Progenitor cell of endocrine pancreas (in vitro differentiated cells): ENCODE results near the gene CDC42EP3. TPM values are rescaled to one million over a fixed set of nuclear protein-coding genes. Genes with fewer than 3 reads are reported as not detected.

Source experiments
- DNase-seq: peaks from one replicate; pipeline ENCODE4 v3.0.0; 2021; ENCODE audit warnings: low spot score; ENCODE audit not compliant: unreplicated experiment
- H3K27ac Mint-ChIP-seq: 2 replicates; pipeline ENCODE4 v1.8.0; 2021; ENCODE audit warnings: mild to moderate bottlenecking, moderate library complexity, mixed read lengths
- H3K27me3 Mint-ChIP-seq: 2 replicates; pipeline ENCODE4 v1.8.0; 2021; ENCODE audit warnings: mixed read lengths
- H3K36me3 Mint-ChIP-seq: 2 replicates; pipeline ENCODE4 v1.8.0; 2022; ENCODE audit warnings: mixed read lengths; ENCODE audit not compliant: insufficient read depth
- H3K4me1 Mint-ChIP-seq: 2 replicates; pipeline ENCODE4 v1.8.0; 2021; ENCODE audit warnings: low read depth, mixed read lengths
- H3K4me3 Mint-ChIP-seq: 2 replicates; pipeline ENCODE4 v1.8.0; 2021; ENCODE audit warnings: low read depth, mild to moderate bottlenecking, moderate library complexity, mixed read lengths
- H3K9me3 Mint-ChIP-seq: 2 replicates; pipeline ENCODE4 v1.8.0; 2021; ENCODE audit warnings: low read depth, mixed read lengths
- total RNA-seq: library from RNA; stranded (reverse); gene quantifications from 2 replicates; pipeline ENCODE4 v1.2.1, GENCODE V29; 2021
- TF ChIP-seq, protein P1 (sequence below): fragments of 200-600 bp; sonication (generic); IDR thresholded peaks from one replicate; pipeline ENCODE4 v1.5.0; 2021; ENCODE audit warnings: antibody characterized with exemption, mild to moderate bottlenecking; ENCODE audit not compliant: unreplicated experiment

Gene CDC42EP3
- total RNA-seq, 1 donor from 2014 or later: 43.1 TPM

DNA sequence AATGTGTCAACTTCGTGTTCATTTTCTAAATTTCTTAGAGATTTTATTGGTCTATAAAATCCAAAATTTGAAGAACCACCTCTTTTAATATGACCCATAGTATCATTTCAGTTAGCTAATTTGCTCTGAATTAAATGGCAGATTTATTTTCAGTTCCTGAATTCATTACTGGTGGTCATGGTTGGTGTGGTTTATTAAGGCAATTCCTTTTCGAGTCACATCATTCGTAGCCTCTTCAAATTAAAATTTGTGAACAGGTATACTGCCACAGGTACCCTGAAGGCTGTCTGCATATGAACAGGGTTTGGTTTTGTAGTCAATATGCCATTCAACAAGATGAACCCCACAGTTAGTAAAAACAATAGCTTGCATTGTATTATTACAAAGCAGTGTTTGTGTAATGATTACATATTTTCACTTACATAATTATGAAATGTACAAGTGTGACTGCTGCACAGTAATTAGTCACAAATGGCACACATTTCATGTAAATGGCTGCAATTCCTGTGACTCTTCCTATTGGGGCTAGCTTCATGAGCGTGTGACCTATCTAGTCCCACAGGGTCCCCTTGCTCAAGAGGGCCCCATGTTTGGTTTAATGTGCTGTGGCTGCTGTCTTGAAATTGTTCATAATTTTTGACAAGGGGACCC is 48.9 kb downstream of the CDC42EP3 start:
- no peak overlapping the region for H3K27ac Mint-ChIP-seq
- H3K9me3 Mint-ChIP-seq: no peaks in the 10 kb centered on the region
- peaks cover 4% of the 10 kb centered on the region for H3K4me1 Mint-ChIP-seq
- H3K27me3 Mint-ChIP-seq: no peaks in the 10 kb centered on the region
- no peaks in the 10 kb centered on the region for H3K36me3 Mint-ChIP-seq
- no peak overlapping the region for H3K4me3 Mint-ChIP-seq
- no peak for DNase-seq
- TF ChIP-seq, protein P1, sequence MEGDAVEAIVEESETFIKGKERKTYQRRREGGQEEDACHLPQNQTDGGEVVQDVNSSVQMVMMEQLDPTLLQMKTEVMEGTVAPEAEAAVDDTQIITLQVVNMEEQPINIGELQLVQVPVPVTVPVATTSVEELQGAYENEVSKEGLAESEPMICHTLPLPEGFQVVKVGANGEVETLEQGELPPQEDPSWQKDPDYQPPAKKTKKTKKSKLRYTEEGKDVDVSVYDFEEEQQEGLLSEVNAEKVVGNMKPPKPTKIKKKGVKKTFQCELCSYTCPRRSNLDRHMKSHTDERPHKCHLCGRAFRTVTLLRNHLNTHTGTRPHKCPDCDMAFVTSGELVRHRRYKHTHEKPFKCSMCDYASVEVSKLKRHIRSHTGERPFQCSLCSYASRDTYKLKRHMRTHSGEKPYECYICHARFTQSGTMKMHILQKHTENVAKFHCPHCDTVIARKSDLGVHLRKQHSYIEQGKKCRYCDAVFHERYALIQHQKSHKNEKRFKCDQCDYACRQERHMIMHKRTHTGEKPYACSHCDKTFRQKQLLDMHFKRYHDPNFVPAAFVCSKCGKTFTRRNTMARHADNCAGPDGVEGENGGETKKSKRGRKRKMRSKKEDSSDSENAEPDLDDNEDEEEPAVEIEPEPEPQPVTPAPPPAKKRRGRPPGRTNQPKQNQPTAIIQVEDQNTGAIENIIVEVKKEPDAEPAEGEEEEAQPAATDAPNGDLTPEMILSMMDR: no peak

DNA sequence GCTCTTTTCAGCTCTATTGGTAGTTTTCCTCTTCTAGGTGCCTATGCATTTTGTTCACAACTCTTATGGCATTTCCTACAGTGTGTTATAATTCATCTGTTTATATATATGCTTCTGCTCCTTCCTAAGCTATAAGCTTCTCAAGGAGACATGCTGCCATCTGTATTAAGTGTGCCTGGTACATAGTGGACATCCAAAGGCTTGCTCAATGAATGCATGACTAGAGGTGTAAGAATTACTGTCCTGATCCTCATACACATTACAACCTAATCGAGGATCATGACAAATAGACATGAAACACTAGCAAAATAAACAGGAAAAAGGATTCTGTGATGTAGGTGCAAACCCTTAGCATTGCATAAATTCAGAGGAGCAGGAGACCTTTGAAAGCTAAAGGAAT is 50.2 kb downstream of the CDC42EP3 start:
- peaks cover 15% of the 10 kb centered on the region for H3K4me1 Mint-ChIP-seq
- TF ChIP-seq, protein P1: no peak
- H3K27ac Mint-ChIP-seq: no peak overlapping the region
- no peaks in the 10 kb centered on the region for H3K27me3 Mint-ChIP-seq
- no peak for DNase-seq
- H3K9me3 Mint-ChIP-seq: no peaks in the 10 kb centered on the region
- no peaks in the 10 kb centered on the region for H3K36me3 Mint-ChIP-seq
- H3K4me3 Mint-ChIP-seq: no peak overlapping the region

DNA sequence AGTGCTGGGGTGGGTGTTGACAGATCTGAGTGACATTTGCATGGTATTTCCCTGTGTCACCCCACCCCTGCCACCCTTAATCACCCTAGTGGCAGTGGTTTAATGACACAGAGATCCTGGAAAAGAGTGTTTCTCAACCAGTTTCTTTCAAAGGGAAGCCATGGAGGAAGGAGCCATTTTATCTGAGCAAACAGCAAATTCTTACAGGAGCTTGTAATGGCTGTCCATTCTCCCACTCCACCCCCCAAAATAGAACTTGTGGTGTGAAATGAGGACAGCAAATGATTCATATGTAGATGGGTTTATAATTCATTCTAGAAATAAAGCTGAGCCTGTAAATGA is 51.5 kb downstream of the CDC42EP3 start:
- no peaks in the 10 kb centered on the region for H3K9me3 Mint-ChIP-seq
- TF ChIP-seq, protein P1: no peak
- no peak for DNase-seq
- no peaks in the 10 kb centered on the region for H3K36me3 Mint-ChIP-seq
- no peaks in the 10 kb centered on the region for H3K27me3 Mint-ChIP-seq
- H3K27ac Mint-ChIP-seq: no peak overlapping the region
- peaks cover 17% of the 10 kb centered on the region for H3K4me1 Mint-ChIP-seq
- no peak overlapping the region for H3K4me3 Mint-ChIP-seq

DNA sequence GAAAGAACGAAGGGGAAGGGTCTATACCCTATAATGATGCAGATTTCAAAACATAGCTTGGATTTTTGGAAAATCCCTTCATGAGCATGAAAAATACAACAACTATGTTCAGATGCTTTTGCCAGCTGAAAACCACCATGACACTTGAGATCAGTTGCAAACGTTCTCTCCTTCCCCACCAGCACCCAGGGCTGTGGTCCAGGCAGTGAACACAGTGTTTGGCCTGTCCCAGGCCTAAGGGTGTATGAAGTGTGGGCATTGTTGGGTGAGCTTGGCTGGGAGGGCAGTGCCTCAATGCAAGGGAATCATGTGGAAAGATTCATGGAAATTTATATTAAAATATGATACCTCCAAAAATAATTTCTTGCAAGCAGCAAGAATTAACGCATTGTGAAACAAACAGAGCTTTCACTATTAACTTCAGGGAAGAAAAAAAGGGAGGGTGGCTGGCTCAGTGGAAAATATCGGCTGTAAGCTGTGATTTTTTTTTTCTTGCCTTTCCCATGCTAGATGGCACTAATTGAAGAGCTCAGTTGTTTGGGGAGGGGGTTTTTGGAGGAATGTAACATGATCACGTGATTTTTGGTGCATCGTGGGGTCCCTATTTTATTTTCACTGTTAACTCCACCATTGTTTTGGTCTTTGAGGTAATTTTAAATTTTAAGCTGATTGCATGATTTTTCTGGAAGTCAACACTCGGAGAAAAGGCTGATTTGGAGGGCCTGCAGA is 52.0 kb downstream of the CDC42EP3 start:
- no peak overlapping the region for H3K27ac Mint-ChIP-seq
- peaks cover 17% of the 10 kb centered on the region for H3K4me1 Mint-ChIP-seq
- no peak overlapping the region for H3K4me3 Mint-ChIP-seq
- no peaks in the 10 kb centered on the region for H3K27me3 Mint-ChIP-seq
- TF ChIP-seq, protein P1: no peak
- DNase-seq: no peak
- no peaks in the 10 kb centered on the region for H3K36me3 Mint-ChIP-seq
- H3K9me3 Mint-ChIP-seq: no peaks in the 10 kb centered on the region

DNA sequence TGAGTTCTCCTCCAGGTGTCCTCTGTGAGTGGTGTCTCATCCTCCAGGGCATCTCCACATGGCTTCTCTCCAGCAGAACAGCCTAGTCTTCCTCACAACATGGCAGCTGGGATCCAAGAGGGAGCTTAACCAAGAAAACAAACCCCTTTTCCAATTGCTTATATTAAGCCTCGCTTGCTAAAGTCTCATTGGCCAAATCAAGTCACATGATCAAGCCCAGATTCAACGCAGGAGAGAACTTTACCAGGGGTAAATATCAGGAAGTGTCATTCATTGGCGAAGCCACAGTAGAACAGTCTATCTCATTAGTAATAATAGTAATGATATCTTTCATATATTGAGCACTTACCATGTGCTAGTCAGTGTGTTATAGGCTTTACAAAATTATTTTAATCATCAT is 53.1 kb downstream of the CDC42EP3 start:
- Mint-ChIP-seq H3K4me3 (no peak overlapping the region), H3K9me3 (no peaks in the 10 kb centered on the region), H3K36me3 (no peaks in the 10 kb centered on the region), H3K27me3 (no peaks in the 10 kb centered on the region), H3K4me1 (peaks cover 17% of the 10 kb centered on the region), H3K27ac (no peak overlapping the region)
- DNase-seq: no peak
- TF ChIP-seq, protein P1: no peak
